Psoas muscle (tissue), 8 donors: ENCODE data around the gene CUBN. TPM values are rescaled to one million over a fixed set of nuclear protein-coding genes. Genes with fewer than 3 reads are reported as not detected.

ENCODE experiments used
- ATAC-seq, 4 donors: fragments of 200-7000 bp; cut with Tn5 transposase; one replicate each; pipeline ENCODE4 v1.9.1; 2020; ENCODE audit warnings: moderate library complexity in 3 of 4, mild to moderate bottlenecking in 2 of 4
- DNase-seq, 2 donors: peaks; one replicate each; pipeline ENCODE4 v3.0.0-alpha.2; 2020
- H3K27ac ChIP-seq: fragments of 200-600 bp; one replicate; pipeline ENCODE4 v1.8.0; 2022
- H3K27me3 ChIP-seq, 3 donors: fragments of 200-600 bp in 1 of 3; one replicate each; pipeline versions ENCODE4 v1.6.1 to v1.8.0; 2013 to 2022; ENCODE audit warnings: low read length in 2 of 3, mild to moderate bottlenecking in 2 of 3, moderate library complexity in 1 of 3; ENCODE audit not compliant: insufficient read depth in 3 of 3
- H3K36me3 ChIP-seq, 2 donors: fragments of 200-600 bp in 1 of 2; one replicate each; pipeline versions ENCODE4 v1.6.1 to v1.8.0; 2013 to 2022; ENCODE audit warnings: low read depth in 1 of 2, mild to moderate bottlenecking in 1 of 2, moderate library complexity in 1 of 2; ENCODE audit not compliant: insufficient read depth in 1 of 2
- H3K4me1 ChIP-seq: fragments of 200-600 bp; one replicate; pipeline ENCODE4 v1.8.0; 2022
- H3K4me3 ChIP-seq: fragments of 200-600 bp; one replicate; pipeline ENCODE4 v1.8.0; 2022; ENCODE audit warnings: mild to moderate bottlenecking
- H3K9me3 ChIP-seq: fragments of 200-600 bp; one replicate; pipeline ENCODE4 v1.8.0; 2022
- CTCF ChIP-seq: fragments of 200-600 bp; IDR thresholded peaks from one replicate; pipeline ENCODE4 v1.8.0; 2022; ENCODE audit warnings: antibody characterized with exemption
- WGBS, 3 donors: extraction: QIAGEN DNeasy Blood & Tissue Kit; methylation state at CpG; one replicate each; pipeline versions ENCODE4 v1.1.6 to v1.1.7; 2013; 5-methylcytosine and 5-hydroxymethylcytosine counted together
- intact Hi-C, 2 donors: fragments of 100-400 bp; cut with DNase I; formaldehyde crosslinking; loops; one replicate each; pipeline versions ENCODE4 v1.11.0 to v1.14.2; 2022
- polyA plus RNA-seq, 3 donors: library from polyadenylated mRNA; stranded (reverse); fragments of 200-250 nt; gene quantifications; one replicate each; pipeline ENCODE4 v1.2.3, GENCODE V29; 2013
- total RNA-seq, 4 donors: library from RNA; stranded (reverse); fragmentation: NEBNext Ultra II Directional in 2 of 4; extraction: Animal tissue kit (Norgen Biotek cat#: 25700) in 2 of 4; gene quantifications; one replicate each; pipeline versions ENCODE4 v1.2.1 to v1.2.4, GENCODE V29; 2021 to 2023
- donor health status: healthy with polysubstance abuse.
- donor health status: DM: no; HTN: no; CAD: no; lungs with moderate emphysema.
- donor health status: Bipolar disorder and iron deficiency.
- donor health status: healthy.
- donor health status: DM: yes; HTN: yes; CAD: no.
- donor health status: DM: no; HTN: no; CAD: no.
- donor health status: DM: no; HTN: no; CAD: no.
- donor health status: DM: yes; HTN: yes; CAD: no.

Gene CUBN
- total and polyA plus RNA-seq, 7 donors = 0.07 to 1.1 (median 0.22) TPM

GRCh38 chr10:17035446-17035845 lies 94.2 kb downstream of the CUBN start:
- no peak for DNase-seq
- no peaks in the 10 kb centered on the region for H3K27me3 ChIP-seq
- intact Hi-C loops = no loop called here
- no peak for TF ChIP-seq CTCF
- 74 to 81% (median 75%) methylated on average over 1 of the region's 1 CpG for WGBS, 3 donors
- no peak for ATAC-seq
- H3K4me1 ChIP-seq = no peaks in the 10 kb centered on the region
- H3K27ac ChIP-seq = no peak overlapping the region
- no peak overlapping the region for H3K4me3 ChIP-seq
- H3K36me3 ChIP-seq = no peaks in the 10 kb centered on the region
- H3K9me3 ChIP-seq = no peaks in the 10 kb centered on the region

- H3K27ac ChIP-seq = no peak overlapping the region
- H3K4me3 ChIP-seq = no peak overlapping the region
- no peak for ATAC-seq
- intact Hi-C loops = no loop called here
- H3K4me1 ChIP-seq = peaks cover 6% of the 10 kb centered on the region
- H3K27me3 ChIP-seq = no peaks in the 10 kb centered on the region
- no peaks in the 10 kb centered on the region for H3K9me3 ChIP-seq
- 79 to 82% (median 80%) methylated on average over 7 of the region's 7 CpGs for WGBS, 3 donors
- no peak for DNase-seq
- TF ChIP-seq CTCF = no peak
- no peaks in the 10 kb centered on the region for H3K36me3 ChIP-seq
Observed at GRCh38 chr10:17033529-17034260, 95.9 kb downstream of the CUBN start.

- no peak for ATAC-seq
- H3K27me3 ChIP-seq = no peaks in the 10 kb centered on the region
- TF ChIP-seq CTCF = no peak
- WGBS, 3 donors = 35 to 55% (median 36%) methylated on average over 13 of the region's 13 CpGs
- DNase-seq = no peak
- intact Hi-C loops = no loop called here
- H3K27ac ChIP-seq = peak overlapping the region; percentile 17
- H3K36me3 ChIP-seq = no peaks in the 10 kb centered on the region
- H3K4me3 ChIP-seq = peak overlapping the region; percentile 12
- H3K4me1 ChIP-seq = peaks cover 6% of the 10 kb centered on the region
- no peaks in the 10 kb centered on the region for H3K9me3 ChIP-seq
Observed at GRCh38 chr10:17031637-17032635, 97.7 kb downstream of the CUBN start.

GRCh38 chr10:17029581-17030271 lies 99.9 kb downstream of the CUBN start:
- Histone ChIP-seq H3K9me3 (no peaks in the 10 kb centered on the region), H3K27ac (peak overlapping the region; percentile 44), H3K4me1 (peaks cover 6% of the 10 kb centered on the region), H3K4me3 (no peak overlapping the region), H3K36me3 (no peaks in the 10 kb centered on the region), H3K27me3 (no peaks in the 10 kb centered on the region)
- 21 to 31% (median 23%) methylated on average over 9 of the region's 9 CpGs for WGBS, 3 donors
- ATAC-seq (peak; percentile 51 to 75 (median 65)), DNase-seq (peak; percentile 67 to 72)
- intact Hi-C loops = no loop called here
- TF ChIP-seq CTCF = no peak
